WTC11 (cell line): Measurements from ENCODE around the gene GALR3. TPM values are rescaled to one million over a fixed set of nuclear protein-coding genes. Genes with fewer than 3 reads are reported as not detected.

Experiments
- ATAC-seq: fragments of 200-7000 bp; cut with Tn5 transposase; 2 replicates; pipeline ENCODE4 v1.10.0; 2021; ENCODE audit warnings: mild to moderate bottlenecking, moderate library complexity
- CTCF ChIA-PET: fragments of 300-600 bp; sonication (Branson Sonifier 250); formaldehyde crosslinking; loops from one replicate; lab custom pipeline; 2021; ENCODE audit warnings: antibody characterized with exemption; lab: Charles Lee
- POLR2A ChIA-PET: fragments of 350-600 bp; sonication (Branson Sonifier 250); formaldehyde crosslinking; loops from one replicate; lab custom pipeline; 2021; ENCODE audit warnings: antibody characterized with exemption; lab: Charles Lee
- DNase-seq: peaks from one replicate; pipeline ENCODE4 v3.0.0; 2021; ENCODE audit warnings: low spot score
- H3K27ac Mint-ChIP-seq: 2 replicates; pipeline ENCODE4 v1.8.0; 2021; ENCODE audit warnings: mixed read lengths
- H3K27me3 Mint-ChIP-seq: 2 replicates; pipeline ENCODE4 v1.8.0; 2021; ENCODE audit warnings: low read depth, mild to moderate bottlenecking, moderate library complexity, mixed read lengths
- H3K36me3 Mint-ChIP-seq: 2 replicates; pipeline ENCODE4 v1.8.0; 2021; ENCODE audit warnings: mixed read lengths
- H3K4me1 Mint-ChIP-seq: 2 replicates; pipeline ENCODE4 v1.8.0; 2022; ENCODE audit warnings: mixed read lengths
- H3K4me3 Mint-ChIP-seq: 2 replicates; pipeline ENCODE4 v1.8.0; 2021; ENCODE audit warnings: mild to moderate bottlenecking, moderate library complexity, mixed read lengths
- H3K9me3 Mint-ChIP-seq: 2 replicates; pipeline ENCODE4 v1.8.0; 2021; ENCODE audit warnings: mixed read lengths
- CREB1 ChIP-seq: sonication (generic); formaldehyde crosslinking; IDR thresholded peaks from 2 replicates; pipeline ENCODE4 v1.8.0; 2023; ENCODE audit warnings: mild to moderate bottlenecking, missing genetic modification reagents
- CREM ChIP-seq: sonication (generic); formaldehyde crosslinking; IDR thresholded peaks from 2 replicates; pipeline ENCODE4 v1.8.1; 2022; ENCODE audit warnings: mild to moderate bottlenecking, missing genetic modification reagents, moderate library complexity
- E2F5 ChIP-seq: sonication (generic); formaldehyde crosslinking; IDR thresholded peaks from 2 replicates; pipeline ENCODE4 v1.8.1; 2022; ENCODE audit warnings: mild to moderate bottlenecking, moderate library complexity, missing genetic modification reagents
- EMX1 ChIP-seq: fragments of 250-450 bp; sonication (Bioruptor Pico); IDR thresholded peaks from 2 replicates; pipeline ENCODE4 v1.8.0; 2021; ENCODE audit warnings: mild to moderate bottlenecking
- ESRRA ChIP-seq: sonication (generic); formaldehyde crosslinking; IDR thresholded peaks from 2 replicates; pipeline ENCODE4 v1.8.1; 2022; ENCODE audit warnings: mild to moderate bottlenecking, missing genetic modification reagents, borderline replicate concordance
- FOXP1 ChIP-seq: sonication (generic); formaldehyde crosslinking; IDR thresholded peaks from 2 replicates; pipeline ENCODE4 v1.8.0; 2022; ENCODE audit warnings: missing genetic modification reagents, mild to moderate bottlenecking, moderate library complexity, borderline replicate concordance
- GABPB1 ChIP-seq: sonication (generic); formaldehyde crosslinking; IDR thresholded peaks from 2 replicates; pipeline ENCODE4 v1.8.1; 2023; ENCODE audit warnings: mild to moderate bottlenecking, missing genetic modification reagents
- JAZF1 ChIP-seq: fragments of 250-450 bp; sonication (Bioruptor Pico); IDR thresholded peaks from 2 replicates; pipeline ENCODE4 v1.9.0; 2021; ENCODE audit warnings: moderate library complexity, mild to moderate bottlenecking, inconsistent platforms
- MXD4 ChIP-seq: fragments of 250-450 bp; sonication (Bioruptor Pico); IDR thresholded peaks from 2 replicates; pipeline ENCODE4 v1.8.0; 2021; ENCODE audit warnings: mild to moderate bottlenecking, moderate library complexity, borderline replicate concordance
- NR3C1 ChIP-seq: sonication (generic); formaldehyde crosslinking; conservative IDR thresholded peaks from 2 replicates; pipeline ENCODE4 v1.8.1; 2023; ENCODE audit warnings: low read depth, mild to moderate bottlenecking, missing genetic modification reagents
- RORB ChIP-seq: fragments of 250-450 bp; sonication (Bioruptor Pico); IDR thresholded peaks from 2 replicates; pipeline ENCODE4 v1.9.0; 2021; ENCODE audit warnings: mild to moderate bottlenecking
- TEAD1 ChIP-seq: sonication (generic); formaldehyde crosslinking; IDR thresholded peaks from 2 replicates; pipeline ENCODE4 v1.8.0; 2022; ENCODE audit warnings: mild to moderate bottlenecking, missing genetic modification reagents
- TEAD4 ChIP-seq: sonication (generic); formaldehyde crosslinking; IDR thresholded peaks from 2 replicates; pipeline ENCODE4 v1.8.0; 2022; ENCODE audit warnings: mild to moderate bottlenecking, missing genetic modification reagents
- TP53 ChIP-seq: sonication (generic); formaldehyde crosslinking; IDR thresholded peaks from 2 replicates; pipeline ENCODE4 v1.8.1; 2023; ENCODE audit warnings: mild to moderate bottlenecking, missing genetic modification reagents
- USF2 ChIP-seq: sonication (generic); formaldehyde crosslinking; IDR thresholded peaks from 2 replicates; pipeline ENCODE4 v1.8.1; 2023; ENCODE audit warnings: mild to moderate bottlenecking, missing genetic modification reagents, moderate library complexity
- ZNF121 ChIP-seq: sonication (generic); formaldehyde crosslinking; IDR thresholded peaks from 2 replicates; pipeline ENCODE4 v1.8.0; 2023; ENCODE audit warnings: missing genetic modification reagents
- ZNF138 ChIP-seq: sonication (generic); formaldehyde crosslinking; conservative IDR thresholded peaks from 2 replicates; pipeline ENCODE4 v1.8.1; 2022; ENCODE audit warnings: mild to moderate bottlenecking, moderate library complexity, missing genetic modification reagents
- ZNF263 ChIP-seq: sonication (generic); formaldehyde crosslinking; IDR thresholded peaks from 2 replicates; pipeline ENCODE4 v1.8.1; 2022; ENCODE audit warnings: low read depth, mild to moderate bottlenecking, moderate library complexity, missing genetic modification reagents
- ZNF416 ChIP-seq: fragments of 250-450 bp; sonication (Bioruptor Pico); IDR thresholded peaks from 2 replicates; pipeline ENCODE4 v1.9.0; 2021; ENCODE audit warnings: mild to moderate bottlenecking, inconsistent platforms
- ZNF423 ChIP-seq: fragments of 250-450 bp; sonication (Bioruptor Pico); IDR thresholded peaks from 2 replicates; pipeline ENCODE4 v2.1.2; 2022; ENCODE audit warnings: mild to moderate bottlenecking, moderate library complexity
- ZNF671 ChIP-seq: fragments of 250-450 bp; sonication (Bioruptor Pico); IDR thresholded peaks from 2 replicates; pipeline ENCODE4 v1.8.0; 2021; ENCODE audit warnings: mild to moderate bottlenecking
- total RNA-seq: library from RNA; stranded (reverse); gene quantifications from 3 replicates; pipeline ENCODE4 v1.2.3, GENCODE V29; 2021
- TF ChIP-seq, protein P1 (sequence below): sonication (generic); formaldehyde crosslinking; IDR thresholded peaks from 2 replicates; pipeline ENCODE4 v1.8.0; 2022; ENCODE audit warnings: mild to moderate bottlenecking, missing genetic modification reagents
- TF ChIP-seq, protein P2 (sequence below): fragments of 200-600 bp; IDR thresholded peaks from 2 replicates; pipeline ENCODE4 v1.8.0; 2022; ENCODE audit warnings: antibody characterized with exemption
- TF ChIP-seq, protein P3 (sequence below): sonication (generic); formaldehyde crosslinking; conservative IDR thresholded peaks from 2 replicates; pipeline ENCODE4 v1.8.1; 2022; ENCODE audit warnings: mild to moderate bottlenecking, missing genetic modification reagents
- TF ChIP-seq, protein P4 (sequence below): fragments of 250-450 bp; sonication (Bioruptor Pico); IDR thresholded peaks from 2 replicates; pipeline ENCODE4 v1.9.0; 2021; ENCODE audit warnings: moderate library complexity, mild to moderate bottlenecking, inconsistent platforms, borderline replicate concordance
- TF ChIP-seq, protein P5 (sequence below): sonication (generic); formaldehyde crosslinking; IDR thresholded peaks from 2 replicates; pipeline ENCODE4 v1.8.0; 2022; ENCODE audit warnings: missing genetic modification reagents

The GALR3 gene
- total RNA-seq, 1 experiment from 2014 or later, result 0.79 TPM

GRCh38 chr22:37815593-37815992 lies 7.6 kb upstream of the GALR3 start:
- Mint-ChIP-seq H3K36me3 (peaks cover 8% of the 10 kb centered on the region), H3K4me3 (no peak overlapping the region), H3K27ac (no peak overlapping the region), H3K4me1 (peaks cover 9% of the 10 kb centered on the region), H3K27me3 (peaks cover 19% of the 10 kb centered on the region), H3K9me3 (no peaks in the 10 kb centered on the region)
- DNase-seq, result no peak
- no peak for ATAC-seq
- ChIA-PET CTCF (interaction anchor here (5.1 kb wide), 1 partner anchor 47 kb away, joined by 109 read pairs; no protein-coding TSS in a partner anchor), POLR2A (no interaction called here)
- TF ChIP-seq ZNF138 (CRISPR knock-in tag), result no peak
- TF ChIP-seq, protein P1, sequence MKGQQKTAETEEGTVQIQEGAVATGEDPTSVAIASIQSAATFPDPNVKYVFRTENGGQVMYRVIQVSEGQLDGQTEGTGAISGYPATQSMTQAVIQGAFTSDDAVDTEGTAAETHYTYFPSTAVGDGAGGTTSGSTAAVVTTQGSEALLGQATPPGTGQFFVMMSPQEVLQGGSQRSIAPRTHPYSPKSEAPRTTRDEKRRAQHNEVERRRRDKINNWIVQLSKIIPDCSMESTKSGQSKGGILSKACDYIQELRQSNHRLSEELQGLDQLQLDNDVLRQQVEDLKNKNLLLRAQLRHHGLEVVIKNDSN (CRISPR knock-in tag), result no peak
- no peak for TF ChIP-seq RORB (CRISPR knock-in tag)
- no peak for TF ChIP-seq MXD4 (CRISPR knock-in tag)
- no peak for TF ChIP-seq NR3C1 (CRISPR knock-in tag)
- TF ChIP-seq, protein P2, sequence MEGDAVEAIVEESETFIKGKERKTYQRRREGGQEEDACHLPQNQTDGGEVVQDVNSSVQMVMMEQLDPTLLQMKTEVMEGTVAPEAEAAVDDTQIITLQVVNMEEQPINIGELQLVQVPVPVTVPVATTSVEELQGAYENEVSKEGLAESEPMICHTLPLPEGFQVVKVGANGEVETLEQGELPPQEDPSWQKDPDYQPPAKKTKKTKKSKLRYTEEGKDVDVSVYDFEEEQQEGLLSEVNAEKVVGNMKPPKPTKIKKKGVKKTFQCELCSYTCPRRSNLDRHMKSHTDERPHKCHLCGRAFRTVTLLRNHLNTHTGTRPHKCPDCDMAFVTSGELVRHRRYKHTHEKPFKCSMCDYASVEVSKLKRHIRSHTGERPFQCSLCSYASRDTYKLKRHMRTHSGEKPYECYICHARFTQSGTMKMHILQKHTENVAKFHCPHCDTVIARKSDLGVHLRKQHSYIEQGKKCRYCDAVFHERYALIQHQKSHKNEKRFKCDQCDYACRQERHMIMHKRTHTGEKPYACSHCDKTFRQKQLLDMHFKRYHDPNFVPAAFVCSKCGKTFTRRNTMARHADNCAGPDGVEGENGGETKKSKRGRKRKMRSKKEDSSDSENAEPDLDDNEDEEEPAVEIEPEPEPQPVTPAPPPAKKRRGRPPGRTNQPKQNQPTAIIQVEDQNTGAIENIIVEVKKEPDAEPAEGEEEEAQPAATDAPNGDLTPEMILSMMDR, result no peak
- no peak for TF ChIP-seq ZNF121
- no peak for TF ChIP-seq ESRRA
- no peak for TF ChIP-seq GABPB1 (CRISPR knock-in tag)
- no peak for TF ChIP-seq EMX1
- TF ChIP-seq, protein P3, sequence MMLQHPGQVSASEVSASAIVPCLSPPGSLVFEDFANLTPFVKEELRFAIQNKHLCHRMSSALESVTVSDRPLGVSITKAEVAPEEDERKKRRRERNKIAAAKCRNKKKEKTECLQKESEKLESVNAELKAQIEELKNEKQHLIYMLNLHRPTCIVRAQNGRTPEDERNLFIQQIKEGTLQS (CRISPR knock-in tag), result no peak
- no peak for TF ChIP-seq TEAD4 (CRISPR knock-in tag)
- no peak for TF ChIP-seq ZNF416 (CRISPR knock-in tag)
- TF ChIP-seq USF2, result no peak
- TF ChIP-seq CREM (CRISPR knock-in tag), result no peak
- no peak for TF ChIP-seq JAZF1 (CRISPR knock-in tag)
- no peak for TF ChIP-seq CREB1
- no peak for TF ChIP-seq E2F5 (CRISPR knock-in tag)
- no peak for TF ChIP-seq TP53
- no peak for TF ChIP-seq FOXP1 (CRISPR knock-in tag)

DNA sequence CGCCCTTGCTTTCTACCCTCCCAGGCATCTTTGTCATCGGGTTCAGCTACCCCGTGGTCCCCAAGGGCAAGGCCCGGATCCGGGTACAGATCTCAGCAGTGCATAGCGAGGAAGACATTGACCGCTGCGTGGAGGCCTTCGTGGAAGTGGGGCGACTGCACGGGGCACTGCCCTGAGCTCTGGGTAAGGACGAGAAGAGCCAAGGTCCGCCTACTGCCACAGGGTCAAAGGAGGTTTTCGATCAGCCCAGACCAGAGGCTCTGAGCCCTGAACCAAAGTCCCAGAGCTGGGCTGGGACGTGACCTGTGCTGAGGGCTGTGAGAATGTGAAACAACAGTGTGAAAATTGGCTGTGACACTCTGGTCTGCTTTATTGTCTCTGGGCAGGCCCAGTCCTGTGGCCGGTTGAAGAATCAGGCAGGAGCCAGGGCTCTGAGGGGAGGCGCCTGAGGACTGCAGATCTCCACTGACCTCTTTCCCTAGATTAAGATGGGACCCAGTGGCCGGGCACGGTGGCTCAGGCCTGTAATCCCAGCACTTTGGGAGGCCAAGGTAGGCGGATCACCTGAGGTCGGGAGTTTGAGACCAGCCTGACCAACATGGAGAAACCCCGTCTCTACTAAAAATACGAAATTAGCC lies 6.5 kb upstream of the GALR3 start:
- peaks cover 29% of the 10 kb centered on the region for H3K27me3 Mint-ChIP-seq

More for the DNA sequence above, 6.5 kb upstream of the GALR3 start:
- H3K4me3 Mint-ChIP-seq, result no peak overlapping the region
- H3K36me3 Mint-ChIP-seq, result peaks cover 8% of the 10 kb centered on the region
- no peak overlapping the region for H3K27ac Mint-ChIP-seq
- ATAC-seq (no peak), DNase-seq (no peak)
- no peaks in the 10 kb centered on the region for H3K9me3 Mint-ChIP-seq
- ChIA-PET POLR2A (interaction anchor here (1.6 to 2.6 kb wide), 2 partner anchors 9 to 12 kb away, joined by 6 to 42 read pairs; partner anchors contain the start of gene GCAT), CTCF (interaction anchor here (0.7 to 5.1 kb wide), 17 partner anchors 8 to 236 kb away, joined by 3 to 109 read pairs (median 9); partner anchors contain the start of genes ANKRD54, EIF3L, GCAT and MICALL1)
- peaks cover 11% of the 10 kb centered on the region for H3K4me1 Mint-ChIP-seq
- TF ChIP-seq E2F5 (CRISPR knock-in tag), result no peak
- TF ChIP-seq, protein P4, sequence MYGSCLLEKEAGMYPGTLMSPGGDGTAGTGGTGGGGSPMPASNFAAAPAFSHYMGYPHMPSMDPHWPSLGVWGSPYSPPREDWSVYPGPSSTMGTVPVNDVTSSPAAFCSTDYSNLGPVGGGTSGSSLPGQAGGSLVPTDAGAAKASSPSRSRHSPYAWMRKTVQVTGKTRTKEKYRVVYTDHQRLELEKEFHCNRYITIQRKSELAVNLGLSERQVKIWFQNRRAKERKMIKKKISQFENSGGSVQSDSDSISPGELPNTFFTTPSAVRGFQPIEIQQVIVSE (CRISPR knock-in tag), result no peak
- no peak for TF ChIP-seq ZNF263
- TF ChIP-seq, protein P3 (CRISPR knock-in tag), result no peak
- TF ChIP-seq TEAD4 (CRISPR knock-in tag), result no peak
- TF ChIP-seq TEAD1 (CRISPR knock-in tag), result no peak
- no peak for TF ChIP-seq ZNF671 (CRISPR knock-in tag)
- no peak for TF ChIP-seq ZNF423 (CRISPR knock-in tag)
- TF ChIP-seq, protein P5, sequence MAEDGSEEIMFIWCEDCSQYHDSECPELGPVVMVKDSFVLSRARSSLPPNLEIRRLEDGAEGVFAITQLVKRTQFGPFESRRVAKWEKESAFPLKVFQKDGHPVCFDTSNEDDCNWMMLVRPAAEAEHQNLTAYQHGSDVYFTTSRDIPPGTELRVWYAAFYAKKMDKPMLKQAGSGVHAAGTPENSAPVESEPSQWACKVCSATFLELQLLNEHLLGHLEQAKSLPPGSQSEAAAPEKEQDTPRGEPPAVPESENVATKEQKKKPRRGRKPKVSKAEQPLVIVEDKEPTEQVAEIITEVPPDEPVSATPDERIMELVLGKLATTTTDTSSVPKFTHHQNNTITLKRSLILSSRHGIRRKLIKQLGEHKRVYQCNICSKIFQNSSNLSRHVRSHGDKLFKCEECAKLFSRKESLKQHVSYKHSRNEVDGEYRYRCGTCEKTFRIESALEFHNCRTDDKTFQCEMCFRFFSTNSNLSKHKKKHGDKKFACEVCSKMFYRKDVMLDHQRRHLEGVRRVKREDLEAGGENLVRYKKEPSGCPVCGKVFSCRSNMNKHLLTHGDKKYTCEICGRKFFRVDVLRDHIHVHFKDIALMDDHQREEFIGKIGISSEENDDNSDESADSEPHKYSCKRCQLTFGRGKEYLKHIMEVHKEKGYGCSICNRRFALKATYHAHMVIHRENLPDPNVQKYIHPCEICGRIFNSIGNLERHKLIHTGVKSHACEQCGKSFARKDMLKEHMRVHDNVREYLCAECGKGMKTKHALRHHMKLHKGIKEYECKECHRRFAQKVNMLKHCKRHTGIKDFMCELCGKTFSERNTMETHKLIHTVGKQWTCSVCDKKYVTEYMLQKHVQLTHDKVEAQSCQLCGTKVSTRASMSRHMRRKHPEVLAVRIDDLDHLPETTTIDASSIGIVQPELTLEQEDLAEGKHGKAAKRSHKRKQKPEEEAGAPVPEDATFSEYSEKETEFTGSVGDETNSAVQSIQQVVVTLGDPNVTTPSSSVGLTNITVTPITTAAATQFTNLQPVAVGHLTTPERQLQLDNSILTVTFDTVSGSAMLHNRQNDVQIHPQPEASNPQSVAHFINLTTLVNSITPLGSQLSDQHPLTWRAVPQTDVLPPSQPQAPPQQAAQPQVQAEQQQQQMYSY (CRISPR knock-in tag), result no peak
- TF ChIP-seq, all 79 proteins: peak for 0
